DMS53 treated with DMSO at 0.1 percent for 48 hours (cell line): ENCODE results near the gene VAV3.
"Not testable (repeated sequence)": the region's sequence is repeated elsewhere in the genome, so short reads cannot be mapped to it uniquely, and the experiment has no call there.

ENCODE experiments used
- DNase-seq: peaks from one replicate; lab custom pipeline; 2025; ENCODE audit not compliant: unreplicated experiment; lab: John Stamatoyannopoulos, UW

Gene VAV3

GRCh38 chr1:107844541-107845194 is 120.3 kb downstream of the VAV3 start:
- DNase-seq, result not testable (repeated sequence)

- no peak for DNase-seq
Measured at GRCh38 chr1:107843989-107844388, 121.0 kb downstream of the VAV3 start.

GRCh38 chr1:107842241-107842640 is 122.7 kb downstream of the VAV3 start:
- DNase-seq, result no peak

GRCh38 chr1:107840725-107841124 is 124.3 kb downstream of the VAV3 start:
- no peak for DNase-seq

GRCh38 chr1:107838056-107838455 is 126.9 kb downstream of the VAV3 start:
- no peak for DNase-seq

GRCh38 chr1:107835151-107835670 is 129.8 kb downstream of the VAV3 start:
- DNase-seq, result no peak

GRCh38 chr1:107833061-107833460 is 131.9 kb downstream of the VAV3 start:
- DNase-seq, result no peak

- no peak for DNase-seq
Measured at GRCh38 chr1:107831921-107832320, 133.1 kb downstream of the VAV3 start.

- no peak for DNase-seq
Measured at GRCh38 chr1:107830526-107830925, 134.5 kb downstream of the VAV3 start.

- DNase-seq, result no peak
Measured at GRCh38 chr1:107830075-107830474, 134.9 kb downstream of the VAV3 start.

GRCh38 chr1:107829036-107829770 is 135.8 kb downstream of the VAV3 start:
- no peak for DNase-seq

- no peak for DNase-seq
Measured at GRCh38 chr1:107824946-107825345, 140.0 kb downstream of the VAV3 start.

- DNase-seq, result no peak
Measured at GRCh38 chr1:107821340-107821739, 143.6 kb downstream of the VAV3 start.

GRCh38 chr1:107820801-107821200 is 144.2 kb downstream of the VAV3 start:
- DNase-seq, result peak; percentile 14

- DNase-seq, result no peak
Measured at GRCh38 chr1:107817935-107818334, 147.0 kb downstream of the VAV3 start.

GRCh38 chr1:107817206-107817605 is 147.8 kb downstream of the VAV3 start:
- DNase-seq, result no peak

GRCh38 chr1:107810291-107810951 is 154.6 kb downstream of the VAV3 start:
- DNase-seq, result no peak

GRCh38 chr1:107807855-107808254 is 157.1 kb downstream of the VAV3 start:
- DNase-seq, result no peak

GRCh38 chr1:107807405-107807804 is 157.6 kb downstream of the VAV3 start:
- no peak for DNase-seq

GRCh38 chr1:107806902-107807301 is 158.1 kb downstream of the VAV3 start:
- DNase-seq, result no peak

GRCh38 chr1:107804741-107805140 is 160.2 kb downstream of the VAV3 start:
- no peak for DNase-seq

GRCh38 chr1:107804134-107804533 is 160.8 kb downstream of the VAV3 start:
- no peak for DNase-seq
